ENCODE results near the gene AKAP9. TPM values are rescaled to one million over a fixed set of nuclear protein-coding genes. Genes with fewer than 3 reads are reported as not detected.

AKAP9 gene
- total RNA-seq, 4 donors from 2014 or later: 49.4 to 192 (median 68.0) TPM

GRCh38 chr7:92116949-92117348, 176.3 kb downstream of the AKAP9 start:
- H3K36me3 ChIP-seq: peaks cover 24% of the 10 kb centered on the region

GRCh38 chr7:92119213-92119759, 178.6 kb downstream of the AKAP9 start:
- H3K4me3 ChIP-seq: no peak overlapping the region
- WGBS: 91% methylated on average over 1 of the region's 1 CpG
- H3K27me3 ChIP-seq: no peaks in the 10 kb centered on the region
- no peak overlapping the region for H3K27ac ChIP-seq
- TF ChIP-seq EP300 (IDR thresholded peaks at IDR 0.05) (no peak), CTCF (IDR thresholded peaks at IDR 0.05) (no peak), POLR2AphosphoS5 (IDR thresholded peaks at IDR 0.05) (no peak), POLR2A (IDR thresholded peaks at IDR 0.05) (no peak)
- H3K36me3 ChIP-seq: peaks cover 45% of the 10 kb centered on the region
- no peaks in the 10 kb centered on the region for H3K9me3 ChIP-seq
- no peak for DNase-seq (ENCODE audit: low spot score in 2 of 2)
- no peaks in the 10 kb centered on the region for H3K4me1 ChIP-seq

More at GRCh38 chr7:92116949-92117348, 176.3 kb downstream of the AKAP9 start:
- no peak for TF ChIP-seq CTCF (IDR thresholded peaks at IDR 0.05)
- no peak for TF ChIP-seq POLR2A (IDR thresholded peaks at IDR 0.05)
- TF ChIP-seq POLR2AphosphoS5 (IDR thresholded peaks at IDR 0.05): no peak
- TF ChIP-seq EP300 (IDR thresholded peaks at IDR 0.05): no peak
- no peak for DNase-seq (ENCODE audit: low spot score in 2 of 2)
- WGBS: 94% methylated on average over 3 of the region's 3 CpGs
- H3K4me3 ChIP-seq: no peak overlapping the region
- H3K27ac ChIP-seq: no peak overlapping the region
- no peaks in the 10 kb centered on the region for H3K27me3 ChIP-seq
- H3K4me1 ChIP-seq: no peaks in the 10 kb centered on the region
- H3K9me3 ChIP-seq: no peaks in the 10 kb centered on the region

- H3K27ac ChIP-seq: no peak overlapping the region
- peaks cover 51% of the 10 kb centered on the region for H3K36me3 ChIP-seq
- DNase-seq (ENCODE audit: low spot score in 2 of 2): no peak
- H3K9me3 ChIP-seq: no peaks in the 10 kb centered on the region
- H3K4me3 ChIP-seq: no peak overlapping the region
- no peaks in the 10 kb centered on the region for H3K4me1 ChIP-seq
- no peak for TF ChIP-seq POLR2AphosphoS5 (IDR thresholded peaks at IDR 0.05)
- no peak for TF ChIP-seq CTCF (IDR thresholded peaks at IDR 0.05)
- TF ChIP-seq EP300 (IDR thresholded peaks at IDR 0.05): no peak
- TF ChIP-seq POLR2A (IDR thresholded peaks at IDR 0.05): no peak
- no peaks in the 10 kb centered on the region for H3K27me3 ChIP-seq
Observed at GRCh38 chr7:92121681-92122080, 181.0 kb downstream of the AKAP9 start.

DNA sequence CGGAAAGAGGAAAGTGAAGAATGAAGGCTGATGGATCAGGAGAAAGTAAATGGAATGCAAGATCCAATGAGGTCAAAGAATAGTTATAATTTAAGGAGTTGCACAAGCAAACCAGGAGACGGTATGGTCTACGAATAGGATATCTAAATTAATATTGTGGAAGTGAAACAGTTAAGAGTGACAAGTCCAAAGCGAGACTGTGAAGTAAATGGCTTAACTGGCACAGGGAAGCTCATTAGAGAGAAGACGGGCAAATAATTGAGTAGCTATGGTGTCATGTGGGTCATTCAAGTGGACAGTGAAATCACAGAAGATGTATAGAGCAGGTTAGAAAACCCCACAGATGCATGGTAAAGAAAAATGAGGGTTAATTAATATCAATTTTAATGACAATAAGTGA, 190.4 kb downstream of the AKAP9 start:
- TF ChIP-seq POLR2AphosphoS5 (IDR thresholded peaks at IDR 0.05): no peak
- TF ChIP-seq POLR2A (IDR thresholded peaks at IDR 0.05): no peak
- TF ChIP-seq CTCF (IDR thresholded peaks at IDR 0.05): no peak
- no peak for TF ChIP-seq EP300 (IDR thresholded peaks at IDR 0.05)
- 94% methylated on average over 5 of the region's 5 CpGs for WGBS
- Histone ChIP-seq H3K36me3 (peaks cover 27% of the 10 kb centered on the region), H3K4me3 (no peak overlapping the region), H3K27me3 (no peaks in the 10 kb centered on the region), H3K4me1 (peaks cover 31% of the 10 kb centered on the region), H3K9me3 (no peaks in the 10 kb centered on the region), H3K27ac (no peak overlapping the region)
- no peak for DNase-seq (ENCODE audit: low spot score in 2 of 2)

GRCh38 chr7:92131764-92132330, 191.2 kb downstream of the AKAP9 start:
- Histone ChIP-seq H3K27me3 (no peaks in the 10 kb centered on the region), H3K36me3 (peaks cover 25% of the 10 kb centered on the region), H3K4me1 (peaks cover 31% of the 10 kb centered on the region), H3K9me3 (no peaks in the 10 kb centered on the region), H3K4me3 (no peak overlapping the region), H3K27ac (no peak overlapping the region)
- TF ChIP-seq CTCF (IDR thresholded peaks at IDR 0.05) (no peak), POLR2A (IDR thresholded peaks at IDR 0.05) (no peak), EP300 (IDR thresholded peaks at IDR 0.05) (no peak), POLR2AphosphoS5 (IDR thresholded peaks at IDR 0.05) (no peak)
- 52% methylated on average over 4 of the region's 4 CpGs for WGBS
- DNase-seq (ENCODE audit: low spot score in 2 of 2): no peak

Data from suprapubic skin (tissue), 4 donors.